Ovary (tissue), 9 donors: Measurements from ENCODE around the gene WFDC1. TPM values are rescaled to one million over a fixed set of nuclear protein-coding genes. Genes with fewer than 3 reads are reported as not detected.

Experiments used
- DNase-seq, 5 donors: peaks; one replicate each; pipeline ENCODE4 v3.0.0-alpha.2; 2019 to 2020
- H3K27ac ChIP-seq, 2 donors: fragments of 200-600 bp; one replicate each; pipeline versions ENCODE4 v1.5.1 to v1.8.0; 2019 to 2022
- H3K27me3 ChIP-seq: fragments of 200-600 bp; one replicate; pipeline ENCODE4 v1.8.0; 2022
- H3K36me3 ChIP-seq: fragments of 200-600 bp; sonication (generic); one replicate; pipeline ENCODE4 v1.5.1; 2019
- H3K4me1 ChIP-seq: one replicate; pipeline ENCODE4 v1.8.1; 2013; ENCODE audit warnings: mild to moderate bottlenecking, moderate library complexity; ENCODE audit not compliant: insufficient read depth
- H3K4me3 ChIP-seq: fragments of 200-600 bp; sonication (generic); one replicate; pipeline ENCODE4 v1.5.1; 2017
- H3K9me3 ChIP-seq, 2 donors: fragments of 200-600 bp in 1 of 2; sonication (generic) in 1 of 2; one replicate each; pipeline versions ENCODE4 v1.5.1 to v1.8.1; 2013 to 2019; ENCODE audit warnings: mild to moderate bottlenecking in 1 of 2, moderate library complexity in 1 of 2
- CTCF ChIP-seq, 3 donors: fragments of 450-650 bp in 2 of 3; fragments of 200-600 bp in 1 of 3; IDR thresholded peaks; one replicate each; pipeline versions ENCODE4 v1.5.1 to v1.8.0; 2016 to 2022; ENCODE audit warnings: antibody characterized with exemption in 3 of 3, mild to moderate bottlenecking in 1 of 3
- EP300 ChIP-seq: sonication (generic); formaldehyde crosslinking; IDR thresholded peaks from one replicate; pipeline ENCODE4 v1.6.1; 2017; ENCODE audit warnings: antibody characterized with exemption
- POLR2A ChIP-seq: fragments of 450-650 bp; IDR thresholded peaks from one replicate; pipeline ENCODE4 v1.6.1; 2017; ENCODE audit warnings: antibody characterized with exemption, mild to moderate bottlenecking, moderate library complexity
- WGBS, 3 donors: extraction: QIAGEN DNeasy Blood & Tissue Kit in 1 of 3; methylation state at CpG; one replicate each; pipeline versions ENCODE4 v1.1.5 to v1.1.7; 2013 to 2017; 5-methylcytosine and 5-hydroxymethylcytosine counted together
- intact Hi-C, 4 donors: fragments of 100-400 bp; cut with DNase I; formaldehyde crosslinking; loops; one replicate each; pipeline versions ENCODE4 v1.11.0 to v1.15.1; 2022 to 2023
- polyA plus RNA-seq, 2 donors: library from polyadenylated mRNA; stranded (reverse); fragments of 200-250 nt in 1 of 2; fragments of 350-450 nt in 1 of 2; fragmentation: Illumina TruSeq in 1 of 2; extraction: RNeasy Lipid Tissue Mini Kit (QIAGEN cat#74804) in 1 of 2; gene quantifications; one replicate each; pipeline ENCODE4 v1.2.3, GENCODE V29; 2013 to 2014
- total RNA-seq, 7 donors: library from RNA; depleted of rRNA in 2 of 7; stranded (reverse); fragments of >200 nt in 2 of 7; fragmentation: NEBNext Ultra II Directional in 3 of 7; extraction: Animal tissue kit (Norgen Biotek cat#: 25700) in 3 of 7; gene quantifications; one replicate each; pipeline versions ENCODE4 v1.1.0 to v1.2.4, GENCODE V29; 2016 to 2023
- donor health status: DM: no; HTN: no; CAD: no; lungs with moderate emphysema.
- donor health status: DM: no; HTN: no; CAD: no.
- donor health status: Bipolar disorder and iron deficiency.
- donor health status: DM: yes; HTN: yes; CAD: no.
- donor health status: DM: no; HTN: no; CAD: no.
- donor health status: DM: yes; HTN: yes; CAD: no.

The WFDC1 gene
- total and polyA plus RNA-seq, 9 donors = 0.57 to 10.7 (median 2.1) TPM

- Histone ChIP-seq H3K36me3 (no peaks in the 10 kb centered on the region), H3K4me3 (no peak overlapping the region), H3K27ac (no peak overlapping the region), H3K27me3 (no peaks in the 10 kb centered on the region), H3K4me1 (no peaks in the 10 kb centered on the region), H3K9me3 (no peaks in the 10 kb centered on the region)
- TF ChIP-seq CTCF (IDR thresholded peaks at IDR 0.05) = no peak
- no peak for TF ChIP-seq POLR2A
- TF ChIP-seq EP300 = no peak
- DNase-seq = no peak
- intact Hi-C loops = no loop called here
- WGBS, 3 donors = 85 to 94% (median 89%) methylated on average over 10 of the region's 10 CpGs
Measured at GRCh38 chr16:84356176-84356575, 61.5 kb downstream of the WFDC1 start.

GRCh38 chr16:84356591-84357116 is 62.0 kb downstream of the WFDC1 start:
- H3K36me3 ChIP-seq = no peaks in the 10 kb centered on the region
- H3K27ac ChIP-seq = no peak overlapping the region
- H3K4me3 ChIP-seq = no peak overlapping the region
- TF ChIP-seq EP300 (no peak), POLR2A (no peak), CTCF (IDR thresholded peaks at IDR 0.05) (no peak)
- intact Hi-C loops = no loop called here
- H3K27me3 ChIP-seq = no peaks in the 10 kb centered on the region
- no peaks in the 10 kb centered on the region for H3K4me1 ChIP-seq
- DNase-seq = no peak
- WGBS, 3 donors = 73 to 80% (median 78%) methylated on average over 11 of the region's 11 CpGs
- H3K9me3 ChIP-seq = no peaks in the 10 kb centered on the region

- Histone ChIP-seq H3K4me3 (no peak overlapping the region), H3K27ac (no peak overlapping the region), H3K4me1 (no peaks in the 10 kb centered on the region), H3K27me3 (no peaks in the 10 kb centered on the region), H3K9me3 (no peaks in the 10 kb centered on the region), H3K36me3 (no peaks in the 10 kb centered on the region)
- intact Hi-C loops = no loop called here
- no peak for DNase-seq
- WGBS, 3 donors = 63 to 71% (median 63%) methylated on average over 9 of the region's 9 CpGs
- TF ChIP-seq EP300 = no peak
- TF ChIP-seq CTCF (IDR thresholded peaks at IDR 0.05) = no peak
- TF ChIP-seq POLR2A = no peak
Measured at GRCh38 chr16:84357191-84357651, 62.5 kb downstream of the WFDC1 start.

- Histone ChIP-seq H3K4me1 (no peaks in the 10 kb centered on the region), H3K27ac (no peak overlapping the region), H3K27me3 (no peaks in the 10 kb centered on the region), H3K9me3 (no peaks in the 10 kb centered on the region), H3K36me3 (no peaks in the 10 kb centered on the region), H3K4me3 (no peak overlapping the region)
- intact Hi-C loops = no loop called here
- no peak for DNase-seq
- 79 to 88% (median 86%) methylated on average over 14 of the region's 14 CpGs for WGBS, 3 donors
- TF ChIP-seq POLR2A (no peak), CTCF (IDR thresholded peaks at IDR 0.05) (no peak), EP300 (no peak)
Measured at GRCh38 chr16:84358601-84359295, 64.1 kb downstream of the WFDC1 start.
